Skeletal muscle tissue (tissue), 4 donors: ENCODE measurements around the gene SLCO3A1. TPM values are rescaled to one million over a fixed set of nuclear protein-coding genes. Genes with fewer than 3 reads are reported as not detected.
A peak's percentile ranks its signal among the peaks of the same experiment; 100 is the strongest.

Experiments used
- H3K27ac ChIP-seq: one replicate; pipeline ENCODE4 v1.7.0; 2013; ENCODE audit warnings: mild to moderate bottlenecking, low read depth, low read length, inconsistent platforms
- H3K27me3 ChIP-seq, 3 donors: one replicate each; pipeline ENCODE4 v1.7.0; 2013; ENCODE audit warnings: low read length in 3 of 3; ENCODE audit not compliant: control insufficient read depth in 3 of 3, insufficient read depth in 3 of 3
- H3K36me3 ChIP-seq, 3 donors: one replicate each; pipeline ENCODE4 v1.7.0; 2013; ENCODE audit warnings: low read length in 3 of 3; ENCODE audit not compliant: control insufficient read depth in 3 of 3, insufficient read depth in 3 of 3
- H3K4me1 ChIP-seq, 3 donors: one replicate each; pipeline ENCODE4 v1.7.0; 2013; ENCODE audit warnings: low read length in 3 of 3, mild to moderate bottlenecking in 3 of 3; ENCODE audit not compliant: control insufficient read depth in 3 of 3, insufficient read depth in 3 of 3
- H3K4me3 ChIP-seq, 3 donors: one replicate each; pipeline ENCODE4 v1.7.0; 2013; ENCODE audit warnings: low read length in 3 of 3
- H3K9ac ChIP-seq, 3 donors: one replicate each; pipeline ENCODE4 v1.7.0; 2013; ENCODE audit warnings: low read length in 3 of 3, mild to moderate bottlenecking in 3 of 3, moderate library complexity in 2 of 3, low read depth in 1 of 3
- H3K9me3 ChIP-seq, 3 donors: one replicate each; pipeline ENCODE4 v1.7.0; 2013; ENCODE audit warnings: low read length in 3 of 3; ENCODE audit not compliant: control insufficient read depth in 3 of 3
- total RNA-seq: library from RNA; depleted of rRNA; stranded (reverse); fragments of >200 nt; gene quantifications from one replicate; pipeline ENCODE4 v1.2.3, GENCODE V29; 2014
- donor health status: Osteomylitis.

The SLCO3A1 gene
- total RNA-seq, 1 donor from 2014 or later, result 4.7 TPM

DNA sequence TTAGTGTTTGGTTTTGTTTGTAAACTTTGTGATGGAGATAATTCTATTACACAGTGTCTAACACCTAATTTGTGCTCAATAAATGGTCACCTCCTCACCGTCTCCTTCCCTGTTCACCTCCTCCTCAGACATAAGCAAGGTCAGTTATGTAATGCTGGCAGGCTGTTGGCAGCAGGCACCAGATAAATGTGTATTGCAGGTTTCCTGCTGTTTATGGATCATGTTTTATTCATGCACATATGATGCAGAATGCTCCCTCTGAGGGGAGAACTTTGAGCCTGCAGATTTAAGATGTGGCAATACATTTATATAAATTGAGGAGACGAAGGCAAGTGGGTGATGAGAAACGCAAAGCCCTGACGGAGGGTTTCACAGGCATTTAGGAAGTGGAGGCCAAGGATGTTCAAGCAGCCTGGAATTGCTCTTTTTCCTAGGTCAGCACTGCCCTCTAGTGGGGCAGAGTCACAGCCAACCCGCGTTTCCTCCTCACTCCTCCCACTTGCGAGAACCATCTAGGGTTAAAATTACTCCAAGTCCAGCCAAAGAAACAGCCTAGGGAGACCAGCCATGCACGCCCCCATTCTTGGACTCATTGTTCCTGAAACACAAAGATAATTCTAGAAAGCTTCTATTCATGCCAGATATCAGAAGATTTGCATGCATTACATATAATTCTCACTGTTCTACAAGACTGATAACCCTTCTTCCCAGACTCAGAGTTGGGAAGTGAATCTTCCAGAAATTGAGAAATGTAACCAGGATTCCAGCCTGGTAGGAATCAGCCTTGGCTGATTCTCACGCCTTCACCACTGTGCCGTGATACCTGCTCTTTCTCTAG, 228.7 kb downstream of the SLCO3A1 start:
- Histone ChIP-seq H3K4me3 (no peak overlapping the region), H3K27ac (no peak overlapping the region)

GRCh38 chr15:92083190-92083589, 229.7 kb downstream of the SLCO3A1 start:
- Histone ChIP-seq H3K4me3 (no peak overlapping the region), H3K36me3 (no peaks in the 10 kb centered on the region), H3K4me1 (peaks cover 13 to 17% (median 17%) of the 10 kb centered on the region in 3 donors), H3K27ac (no peak overlapping the region), H3K9ac (peak overlapping the region in 2 of 3 donors; percentile 15 to 40), H3K27me3 (no peaks in the 10 kb centered on the region), H3K9me3 (no peaks in the 10 kb centered on the region)

More for the DNA sequence above, 228.7 kb downstream of the SLCO3A1 start:
- Histone ChIP-seq H3K9ac (peak overlapping the region in 1 of 3 donors; percentile 33), H3K4me1 (peaks cover 13 to 17% (median 17%) of the 10 kb centered on the region in 3 donors), H3K36me3 (no peaks in the 10 kb centered on the region), H3K27me3 (no peaks in the 10 kb centered on the region), H3K9me3 (no peaks in the 10 kb centered on the region)

DNA sequence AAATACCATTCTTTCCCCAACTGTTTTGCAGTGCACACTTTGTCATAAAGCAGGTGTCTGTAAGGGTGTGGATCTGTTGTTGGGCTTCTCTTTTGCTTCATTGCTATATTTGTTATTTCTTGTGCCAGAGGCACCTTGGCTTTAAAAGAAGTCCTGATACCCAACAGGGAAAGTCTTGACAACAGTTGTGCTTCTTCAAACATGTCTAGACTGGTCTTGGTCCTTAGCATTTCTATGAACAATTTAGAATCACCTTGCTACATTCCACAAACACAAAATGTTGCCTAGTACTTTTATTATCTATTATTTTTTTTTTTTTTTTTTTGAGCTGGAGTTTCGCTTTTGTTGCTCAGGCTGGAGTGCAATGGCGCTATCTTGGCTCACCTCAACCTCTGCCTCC, 233.7 kb downstream of the SLCO3A1 start:
- Histone ChIP-seq H3K4me1 (peaks cover 11 to 13% (median 11%) of the 10 kb centered on the region in 3 donors), H3K9me3 (no peaks in the 10 kb centered on the region), H3K27ac (no peak overlapping the region), H3K4me3 (no peak overlapping the region), H3K9ac (no peak overlapping the region), H3K36me3 (no peaks in the 10 kb centered on the region), H3K27me3 (peaks cover 0 to 3% (median 0%) of the 10 kb centered on the region in 3 donors)

DNA sequence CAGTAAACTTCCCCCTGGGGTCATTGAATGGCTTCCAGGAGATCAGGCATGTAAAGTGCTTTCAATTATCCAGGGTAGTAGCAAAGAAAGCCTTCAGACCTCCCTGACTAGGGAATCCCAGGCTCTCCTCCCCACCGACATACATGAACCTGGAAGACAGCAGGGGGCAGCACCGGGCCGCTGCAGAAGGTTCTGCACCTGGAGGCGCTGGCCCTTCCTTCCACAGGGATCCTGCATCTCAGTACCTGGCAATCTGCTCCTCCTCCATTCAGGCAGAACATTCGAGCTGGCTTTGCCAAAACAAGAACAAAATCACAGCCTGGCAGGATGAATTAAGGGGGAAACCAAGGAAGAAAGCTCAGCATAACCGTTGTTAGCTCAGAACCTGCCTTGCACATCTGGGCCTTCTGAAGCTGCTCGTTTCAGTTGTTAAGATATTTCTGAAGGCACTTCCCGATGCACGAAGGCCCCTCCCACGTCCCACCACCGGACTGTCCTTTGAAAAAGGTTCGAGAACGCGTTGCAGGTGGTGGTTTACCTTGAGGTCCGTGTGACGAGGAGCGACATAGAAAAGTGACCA, 237.7 kb downstream of the SLCO3A1 start:
- no peak overlapping the region for H3K27ac ChIP-seq
- H3K4me1 ChIP-seq, result no peaks in the 10 kb centered on the region
- no peak overlapping the region for H3K4me3 ChIP-seq
- peaks cover 0 to 3% (median 0%) of the 10 kb centered on the region in 3 donors for H3K27me3 ChIP-seq
- no peak overlapping the region for H3K9ac ChIP-seq
- no peaks in the 10 kb centered on the region for H3K9me3 ChIP-seq
- peaks cover 0 to 6% (median 2%) of the 10 kb centered on the region in 3 donors for H3K36me3 ChIP-seq

GRCh38 chr15:92092289-92093105, 239.0 kb downstream of the SLCO3A1 start:
- H3K4me3 ChIP-seq, result no peak overlapping the region
- H3K27me3 ChIP-seq, result peaks cover 0 to 3% (median 0%) of the 10 kb centered on the region in 3 donors
- no peak overlapping the region for H3K27ac ChIP-seq
- peaks cover 0 to 6% (median 2%) of the 10 kb centered on the region in 3 donors for H3K36me3 ChIP-seq
- H3K9ac ChIP-seq, result no peak overlapping the region
- peaks cover 0 to 4% (median 3%) of the 10 kb centered on the region in 3 donors for H3K4me1 ChIP-seq
- H3K9me3 ChIP-seq, result no peaks in the 10 kb centered on the region

GRCh38 chr15:92095693-92096092, 242.2 kb downstream of the SLCO3A1 start:
- Histone ChIP-seq H3K27ac (no peak overlapping the region), H3K9me3 (no peaks in the 10 kb centered on the region), H3K9ac (no peak overlapping the region), H3K27me3 (peaks cover 0 to 3% (median 0%) of the 10 kb centered on the region in 3 donors), H3K4me3 (no peak overlapping the region), H3K36me3 (peaks cover 0 to 6% (median 2%) of the 10 kb centered on the region in 3 donors), H3K4me1 (peaks cover 0 to 8% (median 3%) of the 10 kb centered on the region in 3 donors)

DNA sequence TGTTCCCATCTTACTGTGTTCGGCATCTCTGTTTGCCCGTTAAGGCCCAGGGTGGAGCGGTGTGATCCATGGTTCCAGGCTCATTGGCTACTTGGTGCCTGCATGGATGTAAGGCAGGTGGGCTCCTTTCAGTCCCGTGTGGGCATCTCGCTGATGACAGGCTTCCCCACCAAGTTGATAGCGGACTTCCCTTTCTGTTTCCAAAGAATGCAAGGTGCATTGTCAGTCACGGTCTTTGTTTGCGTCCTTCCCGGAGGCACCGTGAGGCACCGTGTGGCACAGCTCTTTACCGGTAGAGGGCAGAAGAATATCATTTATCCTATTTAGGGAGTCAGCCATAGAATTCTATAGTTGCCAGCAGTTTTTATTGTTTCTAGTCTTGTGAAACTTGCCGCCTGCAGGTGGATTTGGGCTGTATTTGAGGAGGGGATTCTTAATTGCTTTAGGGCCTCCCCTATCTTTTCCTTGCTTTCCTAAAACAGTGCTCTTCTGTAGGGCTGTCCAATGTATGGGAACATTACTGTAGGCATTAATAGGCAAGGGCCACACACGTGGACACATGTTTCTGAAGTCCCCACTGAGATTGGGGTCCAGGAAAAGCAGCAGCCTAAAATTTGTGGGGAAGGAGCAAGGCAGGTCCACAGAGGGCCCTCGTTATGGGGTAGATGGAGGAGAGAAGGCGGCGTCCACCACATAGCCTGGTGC, 244.1 kb downstream of the SLCO3A1 start:
- peak overlapping the region in 1 of 3 donors; percentile 8 for H3K9ac ChIP-seq
- no peak overlapping the region for H3K27ac ChIP-seq
- peak overlapping the region in 1 of 3 donors; percentile 46 for H3K4me3 ChIP-seq
- peaks cover 0 to 8% (median 3%) of the 10 kb centered on the region in 3 donors for H3K4me1 ChIP-seq
- peaks cover 0 to 6% (median 2%) of the 10 kb centered on the region in 3 donors for H3K36me3 ChIP-seq
- no peaks in the 10 kb centered on the region for H3K27me3 ChIP-seq
- no peaks in the 10 kb centered on the region for H3K9me3 ChIP-seq

GRCh38 chr15:92098869-92099268, 245.4 kb downstream of the SLCO3A1 start:
- H3K9ac ChIP-seq, result no peak overlapping the region
- H3K27me3 ChIP-seq, result no peaks in the 10 kb centered on the region
- H3K4me3 ChIP-seq, result no peak overlapping the region
- peaks cover 0 to 8% (median 3%) of the 10 kb centered on the region in 3 donors for H3K4me1 ChIP-seq
- H3K9me3 ChIP-seq, result no peaks in the 10 kb centered on the region
- no peak overlapping the region for H3K27ac ChIP-seq
- H3K36me3 ChIP-seq, result peaks cover 0 to 6% (median 2%) of the 10 kb centered on the region in 3 donors

DNA sequence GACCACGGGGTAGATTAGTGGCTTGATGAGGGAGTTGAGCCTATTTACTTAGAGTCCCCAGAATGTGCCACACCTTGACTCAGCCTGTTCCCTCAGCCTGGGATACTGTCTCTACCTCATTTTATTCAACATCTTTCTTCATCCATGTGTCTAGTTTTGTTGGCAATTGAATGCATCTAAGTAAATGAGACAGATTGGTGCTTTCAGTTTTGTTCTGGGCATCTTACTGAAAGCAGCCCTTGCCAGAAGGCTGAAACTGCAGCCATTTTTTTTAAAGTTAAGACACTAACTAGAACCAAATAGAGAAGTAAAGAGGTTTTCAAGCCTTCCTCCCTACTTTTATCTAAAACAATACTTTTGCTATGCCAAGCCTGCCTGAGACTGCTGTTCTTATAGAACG, 246.8 kb downstream of the SLCO3A1 start:
- peaks cover 0 to 8% (median 3%) of the 10 kb centered on the region in 3 donors for H3K4me1 ChIP-seq
- no peak overlapping the region for H3K27ac ChIP-seq
- H3K4me3 ChIP-seq, result no peak overlapping the region
- no peaks in the 10 kb centered on the region for H3K27me3 ChIP-seq
- peaks cover 0 to 5% (median 2%) of the 10 kb centered on the region in 3 donors for H3K36me3 ChIP-seq
- no peak overlapping the region for H3K9ac ChIP-seq
- no peaks in the 10 kb centered on the region for H3K9me3 ChIP-seq
